ENCODE measurements around the gene TPSD1.

The TPSD1 gene

GRCh38 chr16:1297018-1297696 lies 41.3 kb downstream of the TPSD1 start:
- in situ Hi-C loops (cut with MboI; ENCODE audit: low sequenced_read_pairs) = no loop called here

- in situ Hi-C loops (cut with MboI; ENCODE audit: low sequenced_read_pairs) = no loop called here
Measured at GRCh38 chr16:1298406-1298805, 42.5 kb downstream of the TPSD1 start.

- in situ Hi-C loops (cut with MboI; ENCODE audit: low sequenced_read_pairs) = no loop called here
Measured at GRCh38 chr16:1299012-1299867, 43.4 kb downstream of the TPSD1 start.

- in situ Hi-C loops (cut with MboI; ENCODE audit: low sequenced_read_pairs) = no loop called here
Measured at GRCh38 chr16:1299868-1300203, 44.0 kb downstream of the TPSD1 start.

GRCh38 chr16:1300664-1301476 lies 45.0 kb downstream of the TPSD1 start:
- in situ Hi-C loops (cut with MboI; ENCODE audit: low sequenced_read_pairs) = no loop called here

GRCh38 chr16:1301562-1301961 lies 45.7 kb downstream of the TPSD1 start:
- in situ Hi-C loops (cut with MboI; ENCODE audit: low sequenced_read_pairs) = no loop called here

- in situ Hi-C loops (cut with MboI; ENCODE audit: low sequenced_read_pairs) = no loop called here
Measured at GRCh38 chr16:1305823-1306222, 50.0 kb downstream of the TPSD1 start.

GRCh38 chr16:1306334-1306733 lies 50.5 kb downstream of the TPSD1 start:
- in situ Hi-C loops (cut with MboI; ENCODE audit: low sequenced_read_pairs) = no loop called here

- in situ Hi-C loops (cut with MboI; ENCODE audit: low sequenced_read_pairs) = no loop called here
Measured at GRCh38 chr16:1308036-1308976, 52.4 kb downstream of the TPSD1 start.
